ENCODE measurements around the gene UBAP2.
"Not testable (repeated sequence)": the region's sequence is repeated elsewhere in the genome, so short reads cannot be mapped to it uniquely, and the experiment has no call there.

UBAP2 gene

GRCh38 chr9:33976414-33976813 lies 72.3 kb downstream of the UBAP2 start:
- no peak for DNase-seq
- Histone ChIP-seq H3K27me3 (no peaks in the 10 kb centered on the region), H3K4me1 (no peaks in the 10 kb centered on the region), H3K9me3 (no peaks in the 10 kb centered on the region), H3K27ac (no peak overlapping the region), H3K4me3 (no peak overlapping the region), H3K36me3 (peaks cover 3 to 28% (median 7%) of the 10 kb centered on the region in 3 donors)
- intact Hi-C loops (cut with DNase I; ENCODE audit: low total_unique reads) = no loop called here
- no peak for TF ChIP-seq CTCF (IDR thresholded peaks at IDR 0.05)

DNA sequence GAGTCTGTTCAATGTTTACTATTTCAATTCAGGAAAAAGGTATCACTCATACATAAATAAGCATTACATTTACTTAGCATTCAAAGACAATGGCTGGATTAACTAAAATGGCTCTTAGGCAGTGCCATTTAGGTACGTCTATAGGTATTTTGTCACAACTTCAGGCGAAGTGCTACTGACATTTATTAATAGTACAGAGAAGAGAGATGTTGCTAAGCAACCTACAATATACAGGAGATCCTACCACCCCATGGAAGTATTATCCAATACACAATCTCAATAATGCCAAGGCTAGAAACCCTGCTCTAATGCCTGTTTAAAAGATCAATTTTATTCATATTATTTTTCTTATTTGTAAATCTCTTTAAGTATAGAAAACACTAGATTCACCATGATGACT lies 76.0 kb downstream of the UBAP2 start:
- Histone ChIP-seq H3K36me3 (peaks cover 3 to 43% (median 16%) of the 10 kb centered on the region in 3 donors), H3K4me1 (no peaks in the 10 kb centered on the region), H3K27me3 (no peaks in the 10 kb centered on the region), H3K9me3 (no peaks in the 10 kb centered on the region), H3K4me3 (no peak overlapping the region), H3K27ac (no peak overlapping the region)
- intact Hi-C loops (cut with DNase I; ENCODE audit: low total_unique reads) = no loop called here
- TF ChIP-seq CTCF (IDR thresholded peaks at IDR 0.05) = no peak
- DNase-seq = no peak

GRCh38 chr9:33964086-33964768 lies 84.5 kb downstream of the UBAP2 start:
- no peak for TF ChIP-seq CTCF (IDR thresholded peaks at IDR 0.05)
- Histone ChIP-seq H3K27ac (no peak overlapping the region), H3K27me3 (no peaks in the 10 kb centered on the region), H3K36me3 (peaks cover 14 to 28% (median 20%) of the 10 kb centered on the region in 3 donors), H3K4me3 (no peak overlapping the region), H3K4me1 (no peaks in the 10 kb centered on the region), H3K9me3 (no peaks in the 10 kb centered on the region)
- intact Hi-C loops (cut with DNase I; ENCODE audit: low total_unique reads) = no loop called here
- no peak for DNase-seq

DNA sequence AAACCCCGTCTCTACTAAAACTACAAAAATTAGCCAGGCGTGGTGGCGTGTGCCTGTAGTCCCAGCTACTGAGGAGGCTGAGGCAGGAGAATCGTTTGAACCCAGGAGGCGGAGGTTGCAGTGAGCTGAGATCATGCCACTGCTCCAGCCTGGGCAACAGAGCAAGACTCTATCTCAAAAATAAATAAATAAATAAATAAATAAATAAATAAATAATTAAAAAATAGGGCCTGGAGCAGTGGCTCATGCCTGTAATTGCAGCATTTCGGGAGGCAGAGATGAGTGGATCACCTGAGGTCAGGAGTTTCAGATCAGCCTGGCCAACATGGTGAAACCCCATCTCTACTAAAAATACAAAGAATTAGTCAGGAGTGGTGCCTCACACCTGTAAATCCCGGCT lies 86.2 kb downstream of the UBAP2 start:
- H3K27me3 ChIP-seq; H3K4me3 ChIP-seq; H3K27ac ChIP-seq; intact Hi-C loops (cut with DNase I; ENCODE audit: low total_unique reads); DNase-seq; H3K4me1 ChIP-seq; H3K9me3 ChIP-seq: not testable (repeated sequence)
- H3K36me3 ChIP-seq = peaks cover 20 to 38% (median 20%) of the 10 kb centered on the region in 3 donors

GRCh38 chr9:33959725-33960124 lies 89.0 kb downstream of the UBAP2 start:
- DNase-seq = no peak
- Histone ChIP-seq H3K4me3 (no peak overlapping the region), H3K27ac (no peak overlapping the region), H3K4me1 (no peaks in the 10 kb centered on the region), H3K36me3 (peaks cover 26 to 56% (median 36%) of the 10 kb centered on the region in 3 donors), H3K27me3 (no peaks in the 10 kb centered on the region), H3K9me3 (no peaks in the 10 kb centered on the region)
- intact Hi-C loops (cut with DNase I; ENCODE audit: low total_unique reads) = no loop called here
- no peak for TF ChIP-seq CTCF (IDR thresholded peaks at IDR 0.05)

GRCh38 chr9:33956544-33956943 lies 92.1 kb downstream of the UBAP2 start:
- no peaks in the 10 kb centered on the region for H3K4me1 ChIP-seq
- no peaks in the 10 kb centered on the region for H3K27me3 ChIP-seq
- intact Hi-C loops (cut with DNase I; ENCODE audit: low total_unique reads) = no loop called here
- H3K27ac ChIP-seq = no peak overlapping the region
- no peak overlapping the region for H3K4me3 ChIP-seq
- H3K9me3 ChIP-seq = no peaks in the 10 kb centered on the region
- peaks cover 35 to 75% (median 41%) of the 10 kb centered on the region in 3 donors for H3K36me3 ChIP-seq
- TF ChIP-seq CTCF (IDR thresholded peaks at IDR 0.05) = no peak
- no peak for DNase-seq

Measured in tibial artery (tissue), 4 donors.